GM23248 (cell line): ENCODE results near the gene SIVA1.

Experiments
- EZH2 ChIP-seq: fragments of 200-600 bp; sonication (generic); IDR thresholded peaks from 2 replicates; pipeline ENCODE4 v1.6.1; 2018; ENCODE audit warnings: antibody characterized with exemption, mild to moderate bottlenecking; ENCODE audit not compliant: insufficient read depth, poor library complexity, severe bottlenecking
- EZH2phosphoT487 ChIP-seq: fragments of 200-600 bp; sonication (generic); IDR thresholded peaks from 2 replicates; pipeline ENCODE4 v1.6.1; 2018; ENCODE audit warnings: antibody characterized with exemption, moderate library complexity, mild to moderate bottlenecking, low read depth; ENCODE audit not compliant: insufficient read depth

DNA sequence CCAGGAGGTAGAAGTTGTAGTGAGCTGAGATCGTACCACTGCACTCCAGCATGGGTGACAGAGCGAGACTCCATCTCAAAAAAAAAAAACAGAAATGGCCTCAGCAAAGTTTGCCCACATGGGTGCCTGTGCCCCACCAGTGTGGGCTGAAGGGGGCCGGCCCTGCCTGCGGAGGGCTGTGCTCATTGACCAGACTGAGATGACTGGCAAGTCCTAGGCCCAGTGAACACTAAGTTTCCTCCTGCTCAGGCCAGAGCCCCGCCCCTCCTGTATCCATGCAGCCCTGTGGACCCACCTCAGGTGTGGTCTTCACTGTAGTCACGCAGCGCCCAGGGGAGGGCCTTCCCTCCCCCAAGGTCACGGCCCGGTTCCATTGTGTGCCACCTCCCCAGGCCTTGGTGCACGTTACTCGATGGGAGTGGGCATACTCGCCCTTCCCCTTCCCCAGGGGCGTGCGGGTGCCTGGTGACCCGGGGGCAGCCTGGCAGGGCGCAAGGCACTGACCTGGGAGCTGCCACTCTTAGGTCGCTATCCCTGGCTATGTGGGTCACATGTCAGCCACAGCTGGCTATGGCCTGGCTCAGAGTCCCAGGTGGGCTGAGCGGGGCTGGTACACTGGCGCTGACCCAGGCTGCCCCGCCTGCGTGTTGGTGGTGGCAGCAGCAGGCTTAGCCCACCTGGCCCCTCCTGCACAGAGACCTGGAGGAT, 47.5 kb upstream of the SIVA1 start:
- TF ChIP-seq EZH2 (no peak), EZH2phosphoT487 (no peak)
